Measurements from ENCODE around the gene FGF22.

Gene FGF22

DNA sequence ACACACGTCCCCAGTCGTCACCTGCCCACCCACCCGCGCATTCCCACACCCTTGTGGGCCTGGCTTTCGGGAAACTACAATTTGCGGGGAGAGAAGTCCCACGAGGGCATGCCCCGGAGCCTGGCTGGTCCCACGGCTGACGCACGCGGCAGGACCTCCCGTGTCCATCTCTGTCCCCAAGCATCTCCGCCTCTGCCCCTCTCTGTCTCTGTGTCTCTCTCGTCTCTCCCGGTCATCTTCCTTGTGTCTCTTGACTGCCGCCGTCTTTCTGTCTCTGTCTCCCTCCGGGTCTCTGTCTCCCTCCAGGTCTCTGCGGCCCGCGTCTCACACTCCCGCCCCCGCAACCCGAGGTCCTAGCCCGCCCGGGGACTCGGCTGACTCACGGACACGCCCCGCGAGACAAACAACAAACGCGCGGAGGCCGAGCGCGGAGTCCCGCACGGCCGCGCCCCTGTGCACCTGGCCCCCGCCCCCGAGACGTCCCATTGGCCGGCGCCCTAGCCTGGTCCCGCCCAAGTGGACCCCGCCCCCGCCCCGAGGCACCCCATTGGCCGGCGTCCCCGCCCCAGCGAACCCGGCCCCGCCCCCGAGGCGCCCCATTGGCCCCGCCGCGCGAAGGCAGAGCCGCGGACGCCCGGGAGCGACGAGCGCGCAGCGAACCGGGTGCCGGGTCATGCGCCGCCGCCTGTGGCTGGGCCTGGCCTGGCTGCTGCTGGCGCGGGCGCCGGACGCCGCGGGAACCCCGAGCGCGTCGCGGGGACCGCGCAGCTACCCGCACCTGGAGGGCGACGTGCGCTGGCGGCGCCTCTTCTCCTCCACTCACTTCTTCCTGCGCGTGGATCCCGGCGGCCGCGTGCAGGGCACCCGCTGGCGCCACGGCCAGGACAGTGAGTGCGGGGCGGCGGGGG, at the start of gene FGF22:
Gene FGF22, plus strand, starts transcription at position 627 of the 908 bp plus-strand sequence. Its CDS starts 47 bp downstream, at position 674.
- TF ChIP-seq, protein P1, sequence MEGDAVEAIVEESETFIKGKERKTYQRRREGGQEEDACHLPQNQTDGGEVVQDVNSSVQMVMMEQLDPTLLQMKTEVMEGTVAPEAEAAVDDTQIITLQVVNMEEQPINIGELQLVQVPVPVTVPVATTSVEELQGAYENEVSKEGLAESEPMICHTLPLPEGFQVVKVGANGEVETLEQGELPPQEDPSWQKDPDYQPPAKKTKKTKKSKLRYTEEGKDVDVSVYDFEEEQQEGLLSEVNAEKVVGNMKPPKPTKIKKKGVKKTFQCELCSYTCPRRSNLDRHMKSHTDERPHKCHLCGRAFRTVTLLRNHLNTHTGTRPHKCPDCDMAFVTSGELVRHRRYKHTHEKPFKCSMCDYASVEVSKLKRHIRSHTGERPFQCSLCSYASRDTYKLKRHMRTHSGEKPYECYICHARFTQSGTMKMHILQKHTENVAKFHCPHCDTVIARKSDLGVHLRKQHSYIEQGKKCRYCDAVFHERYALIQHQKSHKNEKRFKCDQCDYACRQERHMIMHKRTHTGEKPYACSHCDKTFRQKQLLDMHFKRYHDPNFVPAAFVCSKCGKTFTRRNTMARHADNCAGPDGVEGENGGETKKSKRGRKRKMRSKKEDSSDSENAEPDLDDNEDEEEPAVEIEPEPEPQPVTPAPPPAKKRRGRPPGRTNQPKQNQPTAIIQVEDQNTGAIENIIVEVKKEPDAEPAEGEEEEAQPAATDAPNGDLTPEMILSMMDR (IDR thresholded peaks at IDR 0.05; ENCODE audit: insufficient read depth, low read depth, low read length, missing control alignments), result no peak
- peak within 1 kb of the TSS; percentile 28 for H3K4me3 ChIP-seq (ENCODE audit: low read length)
- DNase-seq (ENCODE audit: low read depth), result peak; percentile 96

- peak; percentile 59 for DNase-seq (ENCODE audit: low read depth)
- TF ChIP-seq, protein P1 (IDR thresholded peaks at IDR 0.05; ENCODE audit: insufficient read depth, low read depth, low read length, missing control alignments), result no peak
- no peak overlapping the region for H3K4me3 ChIP-seq (ENCODE audit: low read length)
These were observed 49.3 kb upstream of the FGF22 start for GRCh38 chr19:590396-590745.

- H3K4me3 ChIP-seq (ENCODE audit: low read length), result no peak overlapping the region
- TF ChIP-seq, protein P1 (IDR thresholded peaks at IDR 0.05; ENCODE audit: insufficient read depth, low read depth, low read length, missing control alignments), result no peak
- no peak for DNase-seq (ENCODE audit: low read depth)
These were observed 49.0 kb upstream of the FGF22 start for GRCh38 chr19:590750-591098.

DNA sequence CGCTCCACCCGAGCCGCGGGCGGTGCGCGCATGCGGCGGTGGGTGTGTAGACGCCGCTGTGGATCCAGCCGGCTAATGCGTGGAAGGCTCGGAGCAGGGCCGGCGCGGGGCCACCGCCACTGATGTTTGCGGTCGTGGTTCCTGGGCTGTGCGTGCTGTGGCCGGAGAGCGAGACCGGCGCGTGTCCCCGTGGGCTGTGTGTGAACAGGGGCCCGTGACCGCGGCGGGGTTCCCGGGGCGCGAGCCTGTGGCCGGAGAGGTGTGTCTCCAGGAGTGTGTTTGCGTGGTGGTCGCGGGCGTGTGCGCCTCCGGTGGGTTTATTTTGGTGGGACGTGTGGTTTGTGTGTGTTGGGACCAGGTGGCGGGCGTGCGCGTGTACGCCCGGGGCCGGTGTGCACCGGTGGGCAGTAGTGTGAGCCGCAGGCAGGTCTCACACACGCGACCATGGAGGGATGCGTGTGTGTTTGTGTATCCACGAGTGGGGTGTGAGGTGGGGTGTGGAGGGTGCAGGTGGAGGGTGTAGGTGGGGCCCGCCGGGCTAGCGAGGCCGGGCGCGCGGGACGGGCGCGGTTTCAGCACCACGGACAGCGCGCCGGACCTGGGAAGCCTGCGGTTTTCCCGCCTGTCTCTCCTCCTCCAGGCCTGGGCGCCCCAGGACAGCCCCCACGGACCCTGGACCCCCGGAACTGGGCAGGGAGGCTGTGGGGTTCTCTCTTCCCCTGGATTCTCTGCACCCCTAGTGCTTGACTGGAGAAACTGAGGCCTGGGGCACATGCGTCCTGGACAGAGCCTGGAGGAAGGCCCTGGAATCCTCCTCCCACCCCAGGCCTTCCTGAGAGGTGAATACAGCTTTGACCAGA, 48.4 kb upstream of the FGF22 start:
- TF ChIP-seq, protein P1 (IDR thresholded peaks at IDR 0.05; ENCODE audit: insufficient read depth, low read depth, low read length, missing control alignments), result no peak
- H3K4me3 ChIP-seq (ENCODE audit: low read length), result no peak overlapping the region
- peak; percentile 54 for DNase-seq (ENCODE audit: low read depth)

- DNase-seq (ENCODE audit: low read depth), result no peak
- TF ChIP-seq, protein P1 (IDR thresholded peaks at IDR 0.05; ENCODE audit: insufficient read depth, low read depth, low read length, missing control alignments), result no peak
- no peak overlapping the region for H3K4me3 ChIP-seq (ENCODE audit: low read length)
These were observed 47.6 kb upstream of the FGF22 start for GRCh38 chr19:592101-592500.

DNA sequence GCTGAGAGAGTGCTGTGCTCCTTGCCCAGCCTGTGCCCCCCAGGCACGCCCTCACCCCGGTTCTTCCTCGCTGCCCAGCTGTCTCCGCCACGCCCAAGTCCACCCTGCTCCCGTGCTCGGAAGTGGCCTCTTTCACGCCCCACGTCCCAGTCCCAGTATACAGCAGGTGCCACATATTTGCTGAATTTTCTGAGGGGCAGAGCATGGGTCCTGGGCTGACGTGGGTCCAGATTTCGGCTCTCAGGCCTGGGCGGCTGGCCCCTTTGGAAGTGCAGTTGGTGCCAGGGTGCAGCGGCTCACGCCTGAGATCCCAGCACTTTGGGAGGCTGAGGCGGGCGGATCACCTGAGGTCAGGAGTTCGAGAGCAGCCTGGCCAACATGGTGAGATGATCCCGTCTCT, 46.6 kb upstream of the FGF22 start:
- H3K4me3 ChIP-seq (ENCODE audit: low read length), result no peak overlapping the region
- TF ChIP-seq, protein P1 (IDR thresholded peaks at IDR 0.05; ENCODE audit: insufficient read depth, low read depth, low read length, missing control alignments), result no peak
- DNase-seq (ENCODE audit: low read depth), result no peak

All from epithelial cell of esophagus (primary cell).